GM23338 (cell line): ENCODE data around the gene CTNNA3. TPM values are rescaled to one million over a fixed set of nuclear protein-coding genes. Genes with fewer than 3 reads are reported as not detected.

ENCODE experiments used
- ATAC-seq: fragments of 200-7000 bp; cut with Tn5 transposase; 3 replicates; pipeline ENCODE4 v1.9.1; 2020
- DNase-seq: peaks from one replicate; pipeline ENCODE4 v3.0.0-alpha.2; 2015; ENCODE audit warnings: low spot score
- H2AFZ ChIP-seq: fragments of 200-600 bp; sonication (generic); 2 replicates; pipeline ENCODE4 v1.8.0; 2016; ENCODE audit warnings: antibody characterized with exemption, mild to moderate bottlenecking, moderate library complexity
- H3F3A ChIP-seq: fragments of 200-600 bp; sonication (generic); replicated peaks from 2 replicates; pipeline ENCODE4 v1.8.0; 2017; ENCODE audit warnings: antibody characterized with exemption, mixed run types, low read depth
- H3K27ac ChIP-seq: fragments of 200-600 bp; sonication (generic); 2 replicates; pipeline ENCODE4 v1.6.1; 2016; ENCODE audit warnings: low read depth
- H3K27me3 ChIP-seq: fragments of 200-600 bp; sonication (generic); 2 replicates; pipeline ENCODE4 v1.8.0; 2016; ENCODE audit warnings: mild to moderate bottlenecking, mixed run types, moderate library complexity; ENCODE audit not compliant: insufficient read depth
- H3K36me3 ChIP-seq: fragments of 200-600 bp; sonication (generic); 2 replicates; pipeline ENCODE4 v1.8.0; 2016; ENCODE audit warnings: mild to moderate bottlenecking; ENCODE audit not compliant: insufficient read depth
- H3K4me1 ChIP-seq: fragments of 200-600 bp; sonication (generic); 2 replicates; pipeline ENCODE4 v1.8.0; 2016; ENCODE audit warnings: mild to moderate bottlenecking, moderate library complexity; ENCODE audit not compliant: insufficient read depth
- H3K4me2 ChIP-seq: fragments of 200-600 bp; sonication (generic); 2 replicates; pipeline ENCODE4 v1.7.1; 2017; ENCODE audit warnings: mixed run types
- H3K4me3 ChIP-seq: fragments of 200-600 bp; sonication (generic); 2 replicates; pipeline ENCODE4 v1.6.1; 2016; ENCODE audit warnings: mixed run types
- H3K79me2 ChIP-seq: fragments of 200-600 bp; sonication (generic); replicated peaks from 2 replicates; pipeline ENCODE4 v1.8.0; 2017; ENCODE audit warnings: mild to moderate bottlenecking; ENCODE audit not compliant: insufficient read depth
- H3K9me2 ChIP-seq: fragments of 200-600 bp; sonication (generic); 2 replicates; pipeline ENCODE4 v1.8.0; 2017; ENCODE audit not compliant: insufficient read depth
- H4K20me1 ChIP-seq: fragments of 200-600 bp; sonication (generic); replicated peaks from 2 replicates; pipeline ENCODE4 v1.8.0; 2017; ENCODE audit warnings: mild to moderate bottlenecking; ENCODE audit not compliant: insufficient read depth
- H3K27ac Mint-ChIP-seq: 2 replicates; pipeline ENCODE4 v1.8.0; 2020; ENCODE audit warnings: inconsistent platforms, mild to moderate bottlenecking, moderate library complexity, mixed read lengths
- H3K27me3 Mint-ChIP-seq: 3 replicates; pipeline ENCODE4 v1.8.0; 2022; ENCODE audit warnings: low read depth, mild to moderate bottlenecking, moderate library complexity, mixed read lengths, inconsistent platforms; ENCODE audit not compliant: insufficient read depth, poor library complexity
- H3K36me3 Mint-ChIP-seq: 3 replicates; pipeline ENCODE4 v1.8.0; 2021; ENCODE audit warnings: low read depth, mild to moderate bottlenecking, inconsistent platforms, moderate library complexity, mixed read lengths
- H3K4me1 Mint-ChIP-seq: 3 replicates; pipeline ENCODE4 v1.8.0; 2020; ENCODE audit warnings: mild to moderate bottlenecking, inconsistent platforms, mixed read lengths
- H3K4me3 Mint-ChIP-seq: 3 replicates; pipeline ENCODE4 v1.8.0; 2021; ENCODE audit warnings: moderate library complexity, mild to moderate bottlenecking, inconsistent platforms, mixed read lengths
- H3K9me3 Mint-ChIP-seq: 3 replicates; pipeline ENCODE4 v1.8.0; 2020; ENCODE audit warnings: moderate library complexity, mild to moderate bottlenecking, inconsistent platforms, mixed read lengths
- CREB1 ChIP-seq: fragments of 250-450 bp; sonication (Bioruptor Pico); IDR thresholded peaks from 2 replicates; pipeline ENCODE4 v1.5.0; 2020; ENCODE audit warnings: low read depth, mild to moderate bottlenecking, moderate library complexity
- CTCF ChIP-seq, 2 experiments: fragments of 200-600 bp in 1 of 2; sonication (generic) in 1 of 2; conservative IDR thresholded peaks; 2 replicates each; pipeline versions ENCODE4 v1.5.1 to v1.6.1; 2016 to 2017; ENCODE audit warnings: antibody characterized with exemption in 2 of 2, low read depth in 2 of 2, mild to moderate bottlenecking in 2 of 2, moderate library complexity in 1 of 2
- ETS1 ChIP-seq: IDR thresholded peaks from 2 replicates; pipeline ENCODE4 v1.6.1; 2016; ENCODE audit warnings: antibody characterized with exemption
- EZH2 ChIP-seq: fragments of 200-600 bp; sonication (generic); IDR thresholded peaks from one replicate; pipeline ENCODE4 v1.8.0; 2017; ENCODE audit warnings: antibody characterized with exemption, mild to moderate bottlenecking, low read depth; ENCODE audit not compliant: unreplicated experiment
- EZH2phosphoT487 ChIP-seq: fragments of 200-600 bp; sonication (generic); IDR thresholded peaks from one replicate; pipeline ENCODE4 v1.8.1; 2018; ENCODE audit warnings: antibody characterized with exemption; ENCODE audit not compliant: unreplicated experiment
- JUNB ChIP-seq: IDR thresholded peaks from one replicate; pipeline ENCODE4 v1.6.1; 2016; ENCODE audit warnings: antibody characterized with exemption; ENCODE audit not compliant: unreplicated experiment
- NANOG ChIP-seq: IDR thresholded peaks from 2 replicates; pipeline ENCODE4 v1.6.1; 2016; ENCODE audit warnings: antibody characterized with exemption, borderline replicate concordance
- POLR2AphosphoS5 ChIP-seq: IDR thresholded peaks from 2 replicates; pipeline ENCODE4 v1.6.1; 2016; ENCODE audit warnings: antibody characterized with exemption, low read depth
- REST ChIP-seq: IDR thresholded peaks from one replicate; pipeline ENCODE4 v1.6.1; 2018; ENCODE audit warnings: antibody characterized with exemption; ENCODE audit not compliant: unreplicated experiment
- STAT1 ChIP-seq: IDR thresholded peaks from one replicate; pipeline ENCODE4 v1.6.1; 2016; ENCODE audit warnings: antibody characterized with exemption; ENCODE audit not compliant: unreplicated experiment
- ZNF114 ChIP-seq: fragments of 250-450 bp; sonication (Bioruptor Pico); IDR thresholded peaks from 2 replicates; pipeline ENCODE4 v1.5.0; 2020; ENCODE audit warnings: mild to moderate bottlenecking, moderate library complexity
- ZNF331 ChIP-seq: fragments of 250-450 bp; sonication (Bioruptor Pico); IDR thresholded peaks from 2 replicates; pipeline ENCODE4 v1.5.0; 2020; ENCODE audit warnings: low read depth, mild to moderate bottlenecking, moderate library complexity
- ZNF462 ChIP-seq: fragments of 250-450 bp; sonication (Bioruptor Pico); IDR thresholded peaks from 2 replicates; pipeline ENCODE4 v1.5.0; 2020; ENCODE audit warnings: mild to moderate bottlenecking, moderate library complexity
- polyA plus RNA-seq: library from polyadenylated mRNA; unstranded; fragments of >200 nt; fragmentation: Nextera tagmentation; extraction: Ambion mirVana; gene quantifications from 2 replicates; pipeline ENCODE4 v1.2.1, GENCODE V29; 2016
- total RNA-seq: library from RNA; depleted of rRNA; stranded (reverse); fragments of >200 nt; shearing (Covaris generic); gene quantifications from 2 replicates; pipeline ENCODE4 v1.2.3, GENCODE V29; 2014

The CTNNA3 gene
- total and polyA plus RNA-seq, 2 experiments from 2014 or later = 0.71 to 3.3 TPM

GRCh38 chr10:66805612-66806011 is 890.4 kb downstream of the CTNNA3 start:
- H3K4me3 Mint-ChIP-seq = no peak overlapping the region
- DNase-seq (no peak), ATAC-seq (no peak)
- Histone ChIP-seq H3K4me2 (no peak overlapping the region), H3K9me2 (peaks cover 1% of the 10 kb centered on the region; the same call in 1 of the 2 replicates), H3K4me3 (no peak overlapping the region), H4K20me1 (no peaks in the 10 kb centered on the region), H3K79me2 (no peaks in the 10 kb centered on the region), H3F3A (no peaks in the 10 kb centered on the region), H3K4me1 (peaks cover 28% of the 10 kb centered on the region), H3K27ac (no peak overlapping the region), H3K27me3 (no peaks in the 10 kb centered on the region), H3K36me3 (no peaks in the 10 kb centered on the region), H2AFZ (no peak overlapping the region)
- H3K36me3 Mint-ChIP-seq = no peaks in the 10 kb centered on the region
- H3K9me3 Mint-ChIP-seq = 0 out of 3 replicates have a peak, but pooled peaks cover 2% of the 10 kb centered on the region
- no peaks in the 10 kb centered on the region for H3K27me3 Mint-ChIP-seq
- H3K27ac Mint-ChIP-seq = no peak overlapping the region
- TF ChIP-seq STAT1 (no peak), ZNF331 (no peak), ETS1 (no peak), ZNF462 (no peak), CREB1 (CRISPR knock-in tag) (no peak), JUNB (no peak), REST (no peak), EZH2 (no peak), EZH2phosphoT487 (no peak), POLR2AphosphoS5 (no peak), ZNF114 (CRISPR knock-in tag) (no peak), NANOG (no peak), CTCF (conservative IDR thresholded peaks at IDR 0.05; ENCODE audit: low read depth in 2 of 2) (no peak)
- peaks cover 39% of the 10 kb centered on the region for H3K4me1 Mint-ChIP-seq
